PFSK-1 (cell line): ENCODE measurements around the gene AIP.

Source experiments
- POLR2AphosphoS5 ChIP-seq: IDR thresholded peaks from 2 replicates; pipeline ENCODE4 v1.6.1; 2012; ENCODE audit warnings: low read depth, mild to moderate bottlenecking, control low read depth, low read length, moderate library complexity
- SIN3A ChIP-seq: IDR thresholded peaks from 2 replicates; pipeline ENCODE4 v1.6.1; 2012; ENCODE audit warnings: mild to moderate bottlenecking, low read length, moderate library complexity, borderline replicate concordance; ENCODE audit not compliant: insufficient read depth

GRCh38 chr11:67468456-67468758, 14.4 kb upstream of the AIP start:
- TF ChIP-seq POLR2AphosphoS5: no peak
- no peak for TF ChIP-seq SIN3A
